ENCODE measurements around the gene QSER1.
"Not testable (repeated sequence)": the region's sequence is repeated elsewhere in the genome, so short reads cannot be mapped to it uniquely, and the experiment has no call there.

QSER1 gene

GRCh38 chr11:33006010-33006409, 113.4 kb downstream of the QSER1 start:
- DNase-seq = no peak

GRCh38 chr11:33013755-33014154, 121.1 kb downstream of the QSER1 start:
- DNase-seq = no peak

GRCh38 chr11:33015621-33016551, 123.3 kb downstream of the QSER1 start, which contains the start of gene DEPDC7:
DEPDC7 (plus strand) TSS chr11:33015878; CDS start chr11:33015956, 78 bp downstream.
- DNase-seq = peak; percentile 76

- DNase-seq = no peak
These were observed 124.0 kb downstream of the QSER1 start for GRCh38 chr11:33016654-33017053.

- DNase-seq = no peak
These were observed 124.9 kb downstream of the QSER1 start for GRCh38 chr11:33017478-33017877.

- no peak for DNase-seq
These were observed 125.4 kb downstream of the QSER1 start for GRCh38 chr11:33017965-33018364.

GRCh38 chr11:33018840-33019239, 126.2 kb downstream of the QSER1 start:
- no peak for DNase-seq

- no peak for DNase-seq
These were observed 128.9 kb downstream of the QSER1 start for GRCh38 chr11:33021501-33021900.

GRCh38 chr11:33021937-33022336, 129.3 kb downstream of the QSER1 start:
- DNase-seq = no peak

GRCh38 chr11:33025339-33025722, 132.7 kb downstream of the QSER1 start:
- DNase-seq = no peak

- no peak for DNase-seq
These were observed 134.6 kb downstream of the QSER1 start for GRCh38 chr11:33027233-33027632.

GRCh38 chr11:33027846-33028536, 135.4 kb downstream of the QSER1 start:
- no peak for DNase-seq

- DNase-seq = no peak
These were observed 135.9 kb downstream of the QSER1 start for GRCh38 chr11:33028537-33028914.

GRCh38 chr11:33029218-33029617, 136.6 kb downstream of the QSER1 start:
- DNase-seq = not testable (repeated sequence)

All from stimulated activated CD4-positive, alpha-beta T cell treated with anti-CD3 and anti-CD28 coated beads, Interleukin-12 subunit alpha, Interleukin-12 subunit beta, amount 100 ng/mL, for 4 hours (primary cell).